ENCODE measurements around the gene POLK.
"Not testable (repeated sequence)": the region's sequence is repeated elsewhere in the genome, so short reads cannot be mapped to it uniquely, and the experiment has no call there.

Gene POLK

GRCh38 chr5:75524071-75524470 lies 12.4 kb downstream of the POLK start:
- POLR2A ChIA-PET = no interaction called here

GRCh38 chr5:75524591-75524990 lies 12.9 kb downstream of the POLK start:
- ChIA-PET POLR2A (no interaction called here), CTCF (no interaction called here)
- TF ChIP-seq CTCF (IDR thresholded peaks at IDR 0.05; ENCODE audit: insufficient read depth, low read length, missing control alignments) = no peak
- H3K4me3 ChIP-seq (ENCODE audit: low read depth, low read length) = no peak overlapping the region
- DNase-seq (ENCODE audit: low read depth, low spot score) = no peak

More at GRCh38 chr5:75524071-75524470, 12.4 kb downstream of the POLK start:
- H3K4me3 ChIP-seq (ENCODE audit: low read depth, low read length) = no peak overlapping the region
- TF ChIP-seq CTCF (IDR thresholded peaks at IDR 0.05; ENCODE audit: insufficient read depth, low read length, missing control alignments) = no peak
- DNase-seq (ENCODE audit: low read depth, low spot score) = no peak
- CTCF ChIA-PET = no interaction called here

GRCh38 chr5:75525344-75525743 lies 13.7 kb downstream of the POLK start:
- TF ChIP-seq CTCF (IDR thresholded peaks at IDR 0.05; ENCODE audit: insufficient read depth, low read length, missing control alignments) = no peak
- no peak overlapping the region for H3K4me3 ChIP-seq (ENCODE audit: low read depth, low read length)
- CTCF ChIA-PET = no interaction called here
- DNase-seq (ENCODE audit: low read depth, low spot score) = no peak
- POLR2A ChIA-PET = no interaction called here

GRCh38 chr5:75526070-75526469 lies 14.4 kb downstream of the POLK start:
- ChIA-PET CTCF (no interaction called here), POLR2A (no interaction called here)
- TF ChIP-seq CTCF (IDR thresholded peaks at IDR 0.05; ENCODE audit: insufficient read depth, low read length, missing control alignments) = no peak
- DNase-seq (ENCODE audit: low read depth, low spot score) = no peak
- H3K4me3 ChIP-seq (ENCODE audit: low read depth, low read length) = no peak overlapping the region

- POLR2A ChIA-PET = no interaction called here
- TF ChIP-seq CTCF (IDR thresholded peaks at IDR 0.05; ENCODE audit: insufficient read depth, low read length, missing control alignments) = no peak
- DNase-seq (ENCODE audit: low read depth, low spot score) = no peak
- CTCF ChIA-PET = no interaction called here
- no peak overlapping the region for H3K4me3 ChIP-seq (ENCODE audit: low read depth, low read length)
Observed at GRCh38 chr5:75529185-75529584, 17.5 kb downstream of the POLK start.

GRCh38 chr5:75532190-75532589 lies 20.5 kb downstream of the POLK start:
- ChIA-PET CTCF (interaction anchor here (0.8 kb wide), 1 partner anchor 149 kb away, joined by 4 read pairs; no protein-coding TSS in a partner anchor), POLR2A (interaction anchor here (0.6 kb wide), 1 partner anchor 16 kb away, joined by 3 read pairs; no protein-coding TSS in a partner anchor)
- TF ChIP-seq CTCF (IDR thresholded peaks at IDR 0.05; ENCODE audit: insufficient read depth, low read length, missing control alignments) = no peak
- DNase-seq (ENCODE audit: low read depth, low spot score) = no peak
- no peak overlapping the region for H3K4me3 ChIP-seq (ENCODE audit: low read depth, low read length)

- POLR2A ChIA-PET = interaction anchor here (0.7 kb wide), 2 partner anchors 54 to 848 kb away, joined by 4 read pairs; no protein-coding TSS in a partner anchor
- CTCF ChIA-PET; DNase-seq (ENCODE audit: low read depth, low spot score); H3K4me3 ChIP-seq (ENCODE audit: low read depth, low read length): not testable (repeated sequence)
Observed at GRCh38 chr5:75533716-75534115, 22.0 kb downstream of the POLK start.

Data from AG04449 (cell line).